HepG2 (cell line): ENCODE data around the gene ATP13A3. TPM values are rescaled to one million over a fixed set of nuclear protein-coding genes. Genes with fewer than 3 reads are reported as not detected.

ENCODE experiments used
- DPF2 ChIP-seq: sonication (generic); formaldehyde crosslinking; IDR thresholded peaks from 2 replicates; pipeline ENCODE4 v1.4.0; 2020; ENCODE audit warnings: mild to moderate bottlenecking, low read depth, missing genetic modification reagents, borderline replicate concordance
- FLYWCH1 ChIP-seq: sonication (generic); formaldehyde crosslinking; IDR thresholded peaks from 2 replicates; pipeline ENCODE4 v1.8.1; 2023; ENCODE audit warnings: mild to moderate bottlenecking, missing genetic modification reagents
- GTF3A ChIP-seq: sonication (generic); formaldehyde crosslinking; conservative IDR thresholded peaks from 2 replicates; pipeline ENCODE4 v1.4.0; 2020; ENCODE audit warnings: mild to moderate bottlenecking, missing genetic modification reagents
- HHEX ChIP-seq: IDR thresholded peaks from 2 replicates; pipeline ENCODE4 v1.6.1; 2016; ENCODE audit warnings: control low read depth
- KDM1A ChIP-seq: IDR thresholded peaks from 2 replicates; pipeline ENCODE4 v1.6.1; 2016; ENCODE audit warnings: missing compliant biosample characterization
- KDM6A ChIP-seq: IDR thresholded peaks from 2 replicates; pipeline ENCODE4 v1.6.1; 2016; ENCODE audit warnings: low read depth
- KLF15 ChIP-seq: sonication (generic); formaldehyde crosslinking; IDR thresholded peaks from 2 replicates; pipeline ENCODE4 v1.8.1; 2023; ENCODE audit warnings: borderline replicate concordance, mild to moderate bottlenecking, inconsistent platforms, missing genetic modification reagents, mixed read lengths
- KLF16 ChIP-seq, 2 experiments: sonication (generic) in 1 of 2; formaldehyde crosslinking in 1 of 2; IDR thresholded peaks; 2 replicates each; pipeline versions ENCODE4 v1.6.1 to v1.8.0; 2016 to 2023; ENCODE audit warnings: missing genetic modification reagents in 2 of 2, missing compliant biosample characterization in 1 of 2
- MAZ ChIP-seq, 2 experiments: sonication (generic) in 1 of 2; formaldehyde crosslinking in 1 of 2; IDR thresholded peaks; 2 replicates each; pipeline versions ENCODE4 v1.5.0 to v1.6.1; 2012 to 2020; ENCODE audit warnings: low read depth in 2 of 2, mild to moderate bottlenecking in 2 of 2, borderline replicate concordance in 1 of 2, improper control_type of control experiment in 1 of 2, low read length in 1 of 2, missing genetic modification reagents in 1 of 2, moderate library complexity in 1 of 2
- MIER3 ChIP-seq: IDR thresholded peaks from 2 replicates; pipeline ENCODE4 v1.6.1; 2016; ENCODE audit warnings: missing compliant biosample characterization, borderline replicate concordance
- NCOA2 ChIP-seq: sonication (generic); formaldehyde crosslinking; IDR thresholded peaks from 2 replicates; pipeline ENCODE4 v1.8.0; 2022; ENCODE audit warnings: inconsistent platforms
- NCOR1 ChIP-seq: fragments of 200-600 bp; sonication (generic); IDR thresholded peaks from 2 replicates; pipeline ENCODE4 v1.7.0; 2017; ENCODE audit warnings: antibody characterized with exemption, low read length, borderline replicate concordance
- NFRKB ChIP-seq: fragments of 450-650 bp; IDR thresholded peaks from 2 replicates; pipeline ENCODE4 v1.6.1; 2017
- PAWR ChIP-seq: sonication (generic); formaldehyde crosslinking; IDR thresholded peaks from 2 replicates; pipeline ENCODE4 v1.4.0; 2020; ENCODE audit warnings: missing genetic modification reagents, mild to moderate bottlenecking, borderline replicate concordance
- PPARG ChIP-seq: conservative IDR thresholded peaks from 2 replicates; pipeline ENCODE4 v1.6.1; 2016; ENCODE audit warnings: missing biosample characterization, missing genetic modification reagents
- PRDM10 ChIP-seq: sonication (generic); formaldehyde crosslinking; IDR thresholded peaks from 2 replicates; pipeline ENCODE4 v1.4.0; 2020; ENCODE audit warnings: low read depth, missing genetic modification reagents
- RARA ChIP-seq: IDR thresholded peaks from 2 replicates; pipeline ENCODE4 v1.6.1; 2016; ENCODE audit warnings: missing genetic modification reagents, missing compliant biosample characterization
- SALL1 ChIP-seq: sonication (generic); formaldehyde crosslinking; IDR thresholded peaks from 2 replicates; pipeline ENCODE4 v1.8.0; 2022; ENCODE audit warnings: mild to moderate bottlenecking, missing genetic modification reagents
- TBX3 ChIP-seq: fragments of 450-650 bp; IDR thresholded peaks from 2 replicates; pipeline ENCODE4 v1.6.1; 2017; ENCODE audit warnings: antibody characterized with exemption, mild to moderate bottlenecking, inconsistent platforms, borderline replicate concordance
- TEAD3 ChIP-seq: optimal IDR thresholded peaks from 2 replicates; pipeline ENCODE3; 2016; ENCODE audit warnings: borderline replicate concordance
- ZFP1 ChIP-seq: IDR thresholded peaks from 2 replicates; pipeline ENCODE4 v1.6.1; 2016
- ZNF17 ChIP-seq: sonication (generic); formaldehyde crosslinking; IDR thresholded peaks from 2 replicates; pipeline ENCODE4 v1.5.0; 2020; ENCODE audit warnings: mild to moderate bottlenecking, missing genetic modification reagents
- ZNF264 ChIP-seq: sonication (generic); formaldehyde crosslinking; IDR thresholded peaks from 2 replicates; pipeline ENCODE4 v1.4.0; 2020; ENCODE audit warnings: missing genetic modification reagents
- ZNF282 ChIP-seq: fragments of 450-650 bp; IDR thresholded peaks from 2 replicates; pipeline ENCODE4 v1.6.1; 2018; ENCODE audit not compliant: partially characterized antibody
- ZNF350 ChIP-seq: sonication (generic); formaldehyde crosslinking; IDR thresholded peaks from 2 replicates; pipeline ENCODE4 v1.4.0; 2020; ENCODE audit warnings: mild to moderate bottlenecking, low read depth, missing genetic modification reagents, borderline replicate concordance
- ZNF430 ChIP-seq: sonication (generic); formaldehyde crosslinking; IDR thresholded peaks from 2 replicates; pipeline ENCODE4 v1.9.0; 2021; ENCODE audit warnings: mild to moderate bottlenecking, missing genetic modification reagents
- ZNF563 ChIP-seq: sonication (generic); formaldehyde crosslinking; IDR thresholded peaks from 2 replicates; pipeline ENCODE4 v1.8.0; 2022; ENCODE audit warnings: mild to moderate bottlenecking, moderate library complexity, missing genetic modification reagents
- ZSCAN21 ChIP-seq: sonication (generic); formaldehyde crosslinking; IDR thresholded peaks from 2 replicates; pipeline ENCODE4 v1.8.0; 2022; ENCODE audit warnings: mild to moderate bottlenecking, missing genetic modification reagents, moderate library complexity, borderline replicate concordance
- ZZZ3 ChIP-seq: sonication (generic); formaldehyde crosslinking; IDR thresholded peaks from 2 replicates; pipeline ENCODE4 v1.4.0; 2020; ENCODE audit warnings: missing genetic modification reagents, mild to moderate bottlenecking, borderline replicate concordance
- polyA plus RNA-seq, 8 experiments: library from polyadenylated mRNA; depleted of rRNA in 3 of 8; stranded (reverse) in 7 of 8; unstranded in 1 of 8; fragments of >200 nt; fragmentation: Illumina TruSeq in 4 of 8; extraction: Trizol in 4 of 8; gene quantifications; 2 replicates each; pipeline versions ENCODE4 v1.2.1 to v1.2.3, GENCODE V29; 2011 to 2016; ENCODE audit warnings: low read depth in 4 of 8, missing spikeins in 1 of 8, mixed read lengths in 1 of 8; ENCODE audit not compliant: insufficient read depth in 1 of 8
- total RNA-seq, 5 experiments: library from RNA; depleted of rRNA; stranded (reverse); fragments of >200 nt; fragmentation: Illumina TruSeq; extraction: Trizol; gene quantifications; 2 replicates each; pipeline ENCODE4 v1.2.3, GENCODE V29; 2016; ENCODE audit warnings: low read depth in 1 of 5

Gene ATP13A3
- total and polyA plus RNA-seq, 2 of the 13 experiments (the other 11 are each of a cell fraction or from before 2014, with no cell fraction given): 44.9 to 80.8 TPM

- TF ChIP-seq PPARG (CRISPR knock-in tag) (peak; percentile 75), ZNF282 (no peak), ZNF430 (no peak), TEAD3 (CRISPR knock-in tag) (peak; percentile 78), PRDM10 (CRISPR knock-in tag) (no peak), DPF2 (peak; percentile 67; the same call in 1 of the 2 replicates), ZSCAN21 (peak; percentile 43; the same call in 1 of the 2 replicates), ZNF264 (CRISPR knock-in tag) (no peak), PAWR (CRISPR knock-in tag) (no peak), KDM1A (CRISPR knock-in tag) (peak; percentile 40; the same call in 1 of the 2 replicates), TBX3 (peak; percentile 73; the same call in 1 of the 2 replicates), NCOR1 (peak; percentile 87; the same call in 1 of the 2 replicates), ZNF350 (no peak), ZFP1 (CRISPR knock-in tag) (0 out of 2 replicates have a peak, but pooled peaks have one; percentile 28), HHEX (CRISPR knock-in tag) (no peak), ZNF17 (CRISPR knock-in tag) (no peak), ZNF563 (CRISPR knock-in tag) (no peak), MAZ (IDR thresholded peaks at IDR 0.05; ENCODE audit: borderline replicate concordance, low read depth, low read length) (no peak), MAZ (CRISPR knock-in tag; IDR thresholded peaks at IDR 0.05; ENCODE audit: low read depth) (0 out of 2 replicates have a peak, but pooled peaks have one; percentile 33), KLF15 (CRISPR knock-in tag) (no peak), GTF3A (CRISPR knock-in tag) (0 out of 2 replicates have a peak, but pooled peaks have one; percentile 49), NCOA2 (CRISPR knock-in tag) (peak; percentile 89), FLYWCH1 (CRISPR knock-in tag) (no peak), KDM6A (peak; percentile 85), ZZZ3 (0 out of 2 replicates have a peak, but pooled peaks have one; percentile 41), SALL1 (CRISPR knock-in tag) (peak; percentile 59; the same call in 1 of the 2 replicates), MIER3 (CRISPR knock-in tag) (peak; percentile 49; the same call in 1 of the 2 replicates), KLF16 (CRISPR knock-in tag; IDR thresholded peaks at IDR 0.05) (peak in 1 of 2 experiments; percentile 56; a peak in 1 of 4 replicates), RARA (peak; percentile 86), NFRKB (no peak)
These were observed 9.6 kb upstream of the ATP13A3 start (continued) for GRCh38 chr3:194496217-194496919.
